PC-3 (cell line): ENCODE data around the gene SPINK4.

Experiments used
- EZH2 ChIP-seq: fragments of 300-600 bp; sonication (generic); IDR thresholded peaks from one replicate; pipeline ENCODE4 v1.6.1; 2017; ENCODE audit warnings: antibody characterized with exemption, mild to moderate bottlenecking, low read length; ENCODE audit not compliant: unreplicated experiment
- TF ChIP-seq, protein P1 (sequence below): fragments of 300-600 bp; sonication (generic); conservative IDR thresholded peaks from 2 replicates; pipeline ENCODE4 v1.5.1; 2017; ENCODE audit warnings: antibody characterized with exemption, low read depth, mild to moderate bottlenecking, low read length

- TF ChIP-seq, protein P1, sequence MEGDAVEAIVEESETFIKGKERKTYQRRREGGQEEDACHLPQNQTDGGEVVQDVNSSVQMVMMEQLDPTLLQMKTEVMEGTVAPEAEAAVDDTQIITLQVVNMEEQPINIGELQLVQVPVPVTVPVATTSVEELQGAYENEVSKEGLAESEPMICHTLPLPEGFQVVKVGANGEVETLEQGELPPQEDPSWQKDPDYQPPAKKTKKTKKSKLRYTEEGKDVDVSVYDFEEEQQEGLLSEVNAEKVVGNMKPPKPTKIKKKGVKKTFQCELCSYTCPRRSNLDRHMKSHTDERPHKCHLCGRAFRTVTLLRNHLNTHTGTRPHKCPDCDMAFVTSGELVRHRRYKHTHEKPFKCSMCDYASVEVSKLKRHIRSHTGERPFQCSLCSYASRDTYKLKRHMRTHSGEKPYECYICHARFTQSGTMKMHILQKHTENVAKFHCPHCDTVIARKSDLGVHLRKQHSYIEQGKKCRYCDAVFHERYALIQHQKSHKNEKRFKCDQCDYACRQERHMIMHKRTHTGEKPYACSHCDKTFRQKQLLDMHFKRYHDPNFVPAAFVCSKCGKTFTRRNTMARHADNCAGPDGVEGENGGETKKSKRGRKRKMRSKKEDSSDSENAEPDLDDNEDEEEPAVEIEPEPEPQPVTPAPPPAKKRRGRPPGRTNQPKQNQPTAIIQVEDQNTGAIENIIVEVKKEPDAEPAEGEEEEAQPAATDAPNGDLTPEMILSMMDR = no peak
- no peak for TF ChIP-seq EZH2
These were observed 8.4 kb upstream of the SPINK4 start for GRCh38 chr9:33231623-33231942.
